GM12892 (cell line): ENCODE results near the gene KCTD1.

ENCODE experiments used
- POLR2A ChIP-seq: IDR thresholded peaks from 2 replicates; pipeline ENCODE4 v1.6.1; 2011; ENCODE audit warnings: low read depth, low read length, control low read depth
- POLR2AphosphoS5 ChIP-seq: IDR thresholded peaks from 2 replicates; pipeline ENCODE4 v1.6.1; 2011; ENCODE audit warnings: low read depth, low read length, control low read depth
- TAF1 ChIP-seq: IDR thresholded peaks from 2 replicates; pipeline ENCODE4 v1.6.1; 2011; ENCODE audit warnings: low read depth, mild to moderate bottlenecking, control low read depth, low read length, borderline replicate concordance

- no peak for TF ChIP-seq POLR2A
- no peak for TF ChIP-seq TAF1
- no peak for TF ChIP-seq POLR2AphosphoS5
Observed at GRCh38 chr18:26466026-26466425, 82.3 kb downstream of the KCTD1 start.
